SK-N-SH treated with all-trans-retinoic acid at 6 μM for 48 hours (cell line): ENCODE results near the gene TMEM163.
A peak's percentile ranks its signal among the peaks of the same experiment; 100 is the strongest.

Source experiments
- ATAC-seq: fragments of 200-7000 bp; cut with Tn5 transposase; 3 replicates; pipeline ENCODE4 v1.9.1; 2020; ENCODE audit warnings: mild to moderate bottlenecking, moderate library complexity
- BACH2 ChIP-seq: fragments of 250-450 bp; sonication (Bioruptor Pico); IDR thresholded peaks from 2 replicates; pipeline ENCODE4 v1.9.0; 2021; ENCODE audit warnings: mild to moderate bottlenecking, borderline replicate concordance
- CSDC2 ChIP-seq: fragments of 250-450 bp; sonication (Bioruptor Pico); IDR thresholded peaks from 2 replicates; pipeline ENCODE4 v1.5.0; 2020; ENCODE audit warnings: mild to moderate bottlenecking, moderate library complexity
- CSRNP3 ChIP-seq: fragments of 250-450 bp; sonication (Bioruptor Pico); IDR thresholded peaks from 2 replicates; pipeline ENCODE4 v1.5.1; 2021; ENCODE audit warnings: mild to moderate bottlenecking, moderate library complexity
- ESRRG ChIP-seq: fragments of 250-450 bp; sonication (Bioruptor Pico); IDR thresholded peaks from 2 replicates; pipeline ENCODE4 v1.6.1; 2021; ENCODE audit warnings: mild to moderate bottlenecking
- ISL1 ChIP-seq: fragments of 250-450 bp; sonication (Bioruptor Pico); IDR thresholded peaks from 2 replicates; pipeline ENCODE4 v2.1.2; 2022; ENCODE audit warnings: mild to moderate bottlenecking, moderate library complexity
- RARB ChIP-seq: fragments of 250-450 bp; sonication (Bioruptor Pico); IDR thresholded peaks from 2 replicates; pipeline ENCODE4 v1.8.0; 2021; ENCODE audit warnings: mild to moderate bottlenecking, moderate library complexity
- SNAI2 ChIP-seq: fragments of 250-450 bp; sonication (Bioruptor Pico); IDR thresholded peaks from 2 replicates; pipeline ENCODE4 v1.5.0; 2020; ENCODE audit warnings: mild to moderate bottlenecking, moderate library complexity
- TCF4 ChIP-seq: fragments of 250-450 bp; sonication (Bioruptor Pico); IDR thresholded peaks from 2 replicates; pipeline ENCODE4 v1.8.0; 2021; ENCODE audit warnings: mild to moderate bottlenecking, moderate library complexity, borderline replicate concordance
- TOX ChIP-seq: fragments of 250-450 bp; sonication (Bioruptor Pico); IDR thresholded peaks from 2 replicates; pipeline ENCODE4 v1.8.0; 2021; ENCODE audit warnings: mild to moderate bottlenecking, moderate library complexity, borderline replicate concordance
- TSHZ2 ChIP-seq: fragments of 250-450 bp; sonication (Bioruptor Pico); IDR thresholded peaks from 2 replicates; pipeline ENCODE4 v1.5.0; 2020; ENCODE audit warnings: mild to moderate bottlenecking, moderate library complexity
- ZC3H10 ChIP-seq: fragments of 250-450 bp; sonication (Bioruptor Pico); IDR thresholded peaks from 2 replicates; pipeline ENCODE4 v1.5.1; 2021; ENCODE audit warnings: mild to moderate bottlenecking, moderate library complexity
- ZFP3 ChIP-seq: fragments of 250-450 bp; sonication (Bioruptor Pico); IDR thresholded peaks from 2 replicates; pipeline ENCODE4 v1.5.0; 2020; ENCODE audit warnings: mild to moderate bottlenecking, moderate library complexity
- ZFP30 ChIP-seq: fragments of 450-650 bp; formaldehyde crosslinking; IDR thresholded peaks from 2 replicates; pipeline ENCODE4 v1.5.0; 2022; ENCODE audit warnings: mild to moderate bottlenecking, moderate library complexity
- ZNF565 ChIP-seq: fragments of 450-650 bp; formaldehyde crosslinking; conservative IDR thresholded peaks from 2 replicates; pipeline ENCODE4 v1.5.0; 2020; ENCODE audit warnings: low read depth, mild to moderate bottlenecking, moderate library complexity
- ZNF70 ChIP-seq: fragments of 450-650 bp; formaldehyde crosslinking; IDR thresholded peaks from 2 replicates; pipeline ENCODE4 v1.5.0; 2020; ENCODE audit warnings: mild to moderate bottlenecking, moderate library complexity
- TF ChIP-seq, protein P1 (sequence below): fragments of 250-450 bp; sonication (Bioruptor Pico); IDR thresholded peaks from 2 replicates; pipeline ENCODE4 v1.8.0; 2021; ENCODE audit warnings: low read depth, mild to moderate bottlenecking, moderate library complexity, borderline replicate concordance
- TF ChIP-seq, protein P2 (sequence below): fragments of 250-450 bp; sonication (Bioruptor Pico); IDR thresholded peaks from 2 replicates; pipeline ENCODE4 v1.8.0; 2020; ENCODE audit warnings: mild to moderate bottlenecking, moderate library complexity, borderline replicate concordance

Gene TMEM163

GRCh38 chr2:134721596-134721995 lies 2.8 kb upstream of the TMEM163 start (continued):
- no peak for TF ChIP-seq CSRNP3 (CRISPR knock-in tag)
- TF ChIP-seq, protein P1, sequence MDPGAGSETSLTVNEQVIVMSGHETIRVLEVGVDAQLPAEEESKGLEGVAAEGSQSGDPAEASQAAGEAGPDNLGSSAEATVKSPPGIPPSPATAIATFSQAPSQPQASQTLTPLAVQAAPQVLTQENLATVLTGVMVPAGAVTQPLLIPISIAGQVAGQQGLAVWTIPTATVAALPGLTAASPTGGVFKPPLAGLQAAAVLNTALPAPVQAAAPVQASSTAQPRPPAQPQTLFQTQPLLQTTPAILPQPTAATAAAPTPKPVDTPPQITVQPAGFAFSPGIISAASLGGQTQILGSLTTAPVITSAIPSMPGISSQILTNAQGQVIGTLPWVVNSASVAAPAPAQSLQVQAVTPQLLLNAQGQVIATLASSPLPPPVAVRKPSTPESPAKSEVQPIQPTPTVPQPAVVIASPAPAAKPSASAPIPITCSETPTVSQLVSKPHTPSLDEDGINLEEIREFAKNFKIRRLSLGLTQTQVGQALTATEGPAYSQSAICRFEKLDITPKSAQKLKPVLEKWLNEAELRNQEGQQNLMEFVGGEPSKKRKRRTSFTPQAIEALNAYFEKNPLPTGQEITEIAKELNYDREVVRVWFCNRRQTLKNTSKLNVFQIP: no peak
- no peak for TF ChIP-seq RARB
- TF ChIP-seq TOX: no peak

DNA sequence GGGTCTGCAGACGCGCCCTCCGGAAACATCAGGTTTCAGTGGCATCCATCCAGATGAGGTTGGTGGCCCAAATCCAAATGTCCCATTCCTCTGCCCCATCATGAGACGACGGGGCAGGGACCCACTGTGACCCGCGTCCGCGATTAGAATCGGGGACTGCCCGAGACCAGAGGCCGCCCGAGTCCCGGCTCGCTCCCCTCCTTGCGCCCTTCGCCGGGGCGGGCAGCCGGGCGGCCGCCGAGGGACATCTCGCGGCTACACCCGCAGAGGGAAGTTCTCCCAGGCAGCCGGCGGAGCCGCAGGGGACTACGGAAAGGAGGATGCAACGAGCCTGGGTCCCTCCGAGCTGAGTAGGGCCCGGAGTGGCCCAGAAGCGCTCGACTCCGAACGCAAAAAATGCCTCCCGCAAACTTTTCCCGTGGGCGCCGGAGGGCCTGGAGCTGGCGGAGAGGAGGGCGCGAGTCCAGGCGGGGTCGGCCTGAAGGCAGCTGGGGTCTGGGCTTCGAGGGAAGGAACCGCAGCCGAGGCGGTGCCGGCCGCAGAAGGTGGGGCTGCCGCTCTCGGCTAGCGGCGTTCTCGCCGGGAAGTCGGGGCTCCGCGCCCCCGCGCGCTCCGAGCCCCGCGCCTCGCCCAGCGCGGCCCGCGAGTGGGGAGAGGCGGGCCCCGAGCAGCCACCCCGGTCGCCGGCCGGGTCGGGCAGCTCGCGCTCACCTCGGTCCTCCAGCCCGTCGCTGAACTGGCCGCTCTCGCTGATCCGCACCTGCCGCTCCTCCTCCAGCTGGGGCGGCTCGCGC lies 580 bp downstream of the TMEM163 start:
- TF ChIP-seq TSHZ2 (CRISPR knock-in tag) (no peak), BACH2 (CRISPR knock-in tag) (no peak), TCF4 (no peak), TOX (no peak), ZC3H10 (CRISPR knock-in tag) (no peak), ZNF565 (CRISPR knock-in tag) (no peak), ESRRG (CRISPR knock-in tag) (no peak), CSRNP3 (CRISPR knock-in tag) (no peak)
- TF ChIP-seq, protein P1: no peak
- ATAC-seq: peak; percentile 20; the same call in 1 of the 3 replicates

DNA sequence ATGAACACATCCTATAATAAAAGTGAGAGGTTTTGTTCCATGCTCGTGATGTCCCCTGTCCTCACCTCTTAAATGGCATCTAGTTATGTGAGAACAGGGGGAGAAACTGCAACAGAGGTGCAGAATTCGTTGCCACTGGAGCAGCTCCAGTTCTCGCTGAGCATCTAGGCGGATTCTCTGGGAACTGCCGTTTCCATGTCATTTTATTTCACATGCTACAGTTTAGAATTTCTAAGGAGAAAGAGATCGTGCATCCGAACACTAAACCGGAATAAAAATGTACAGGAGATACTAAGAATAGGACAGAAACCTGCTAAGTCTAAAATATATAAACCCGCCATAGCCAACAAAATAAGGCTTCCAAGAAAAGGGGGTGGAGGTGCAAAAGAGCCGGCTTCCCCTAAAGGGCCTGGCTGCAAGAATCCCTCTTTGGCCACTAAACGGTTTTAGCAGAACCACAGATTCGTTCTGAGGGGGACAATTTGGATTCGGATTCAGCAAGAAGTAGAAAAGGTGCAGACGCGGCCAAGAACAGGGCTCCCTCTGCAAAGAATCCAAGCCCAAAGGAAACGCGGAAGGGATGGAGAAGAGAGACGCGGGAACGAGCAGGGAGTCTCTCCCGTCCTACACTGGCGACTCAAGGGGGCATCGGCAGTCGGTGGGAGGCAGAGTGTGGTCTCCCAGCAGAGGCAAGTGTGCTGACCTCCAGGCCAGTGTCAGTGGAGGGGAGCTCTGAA lies 1.3 kb downstream of the TMEM163 start:
- no peak for TF ChIP-seq ZNF70 (CRISPR knock-in tag)
- no peak for ATAC-seq

- no peak for ATAC-seq
- no peak for TF ChIP-seq ISL1 (CRISPR knock-in tag)
- TF ChIP-seq RARB: no peak
- no peak for TF ChIP-seq SNAI2 (CRISPR knock-in tag)
- no peak for TF ChIP-seq CSDC2
- no peak for TF ChIP-seq ZFP30
- TF ChIP-seq, protein P2, sequence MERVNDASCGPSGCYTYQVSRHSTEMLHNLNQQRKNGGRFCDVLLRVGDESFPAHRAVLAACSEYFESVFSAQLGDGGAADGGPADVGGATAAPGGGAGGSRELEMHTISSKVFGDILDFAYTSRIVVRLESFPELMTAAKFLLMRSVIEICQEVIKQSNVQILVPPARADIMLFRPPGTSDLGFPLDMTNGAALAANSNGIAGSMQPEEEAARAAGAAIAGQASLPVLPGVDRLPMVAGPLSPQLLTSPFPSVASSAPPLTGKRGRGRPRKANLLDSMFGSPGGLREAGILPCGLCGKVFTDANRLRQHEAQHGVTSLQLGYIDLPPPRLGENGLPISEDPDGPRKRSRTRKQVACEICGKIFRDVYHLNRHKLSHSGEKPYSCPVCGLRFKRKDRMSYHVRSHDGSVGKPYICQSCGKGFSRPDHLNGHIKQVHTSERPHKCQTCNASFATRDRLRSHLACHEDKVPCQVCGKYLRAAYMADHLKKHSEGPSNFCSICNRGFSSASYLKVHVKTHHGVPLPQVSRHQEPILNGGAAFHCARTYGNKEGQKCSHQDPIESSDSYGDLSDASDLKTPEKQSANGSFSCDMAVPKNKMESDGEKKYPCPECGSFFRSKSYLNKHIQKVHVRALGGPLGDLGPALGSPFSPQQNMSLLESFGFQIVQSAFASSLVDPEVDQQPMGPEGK (CRISPR knock-in tag): no peak
- no peak for TF ChIP-seq ZNF70 (CRISPR knock-in tag)
- TF ChIP-seq ZFP3 (CRISPR knock-in tag): no peak
Measured at GRCh38 chr2:134716721-134717243, 2.0 kb downstream of the TMEM163 start.
